Measurements from ENCODE around the gene DMRTC2.

DMRTC2 gene

DNA sequence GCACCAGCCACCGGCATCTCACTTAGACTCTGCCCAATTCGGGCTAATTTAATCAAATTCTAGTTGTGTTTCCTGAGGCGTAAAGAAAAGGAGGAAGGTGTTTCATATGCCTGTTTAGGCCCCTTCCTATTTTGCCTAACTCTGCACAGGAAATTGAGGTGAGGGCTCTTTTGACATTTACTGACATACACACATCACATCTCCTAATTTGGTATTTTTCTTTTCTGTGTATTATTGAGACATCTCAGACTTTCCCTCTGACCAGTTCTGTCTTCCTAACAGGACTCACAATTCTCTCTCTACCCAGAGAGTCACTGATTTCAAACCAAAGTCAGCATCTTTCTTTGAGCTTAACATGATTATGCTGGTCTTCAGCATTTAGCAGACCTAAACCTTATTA lies 40.5 kb upstream of the DMRTC2 start:
- H3K4me3 ChIP-seq (ENCODE audit: control insufficient read depth, low read depth, low read length): no peak overlapping the region
- no peak for DNase-seq (ENCODE audit: low read depth)
- TF ChIP-seq, protein P1, sequence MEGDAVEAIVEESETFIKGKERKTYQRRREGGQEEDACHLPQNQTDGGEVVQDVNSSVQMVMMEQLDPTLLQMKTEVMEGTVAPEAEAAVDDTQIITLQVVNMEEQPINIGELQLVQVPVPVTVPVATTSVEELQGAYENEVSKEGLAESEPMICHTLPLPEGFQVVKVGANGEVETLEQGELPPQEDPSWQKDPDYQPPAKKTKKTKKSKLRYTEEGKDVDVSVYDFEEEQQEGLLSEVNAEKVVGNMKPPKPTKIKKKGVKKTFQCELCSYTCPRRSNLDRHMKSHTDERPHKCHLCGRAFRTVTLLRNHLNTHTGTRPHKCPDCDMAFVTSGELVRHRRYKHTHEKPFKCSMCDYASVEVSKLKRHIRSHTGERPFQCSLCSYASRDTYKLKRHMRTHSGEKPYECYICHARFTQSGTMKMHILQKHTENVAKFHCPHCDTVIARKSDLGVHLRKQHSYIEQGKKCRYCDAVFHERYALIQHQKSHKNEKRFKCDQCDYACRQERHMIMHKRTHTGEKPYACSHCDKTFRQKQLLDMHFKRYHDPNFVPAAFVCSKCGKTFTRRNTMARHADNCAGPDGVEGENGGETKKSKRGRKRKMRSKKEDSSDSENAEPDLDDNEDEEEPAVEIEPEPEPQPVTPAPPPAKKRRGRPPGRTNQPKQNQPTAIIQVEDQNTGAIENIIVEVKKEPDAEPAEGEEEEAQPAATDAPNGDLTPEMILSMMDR (IDR thresholded peaks at IDR 0.05; ENCODE audit: control insufficient read depth, insufficient read depth, low read depth, low read length, missing control alignments): no peak

DNA sequence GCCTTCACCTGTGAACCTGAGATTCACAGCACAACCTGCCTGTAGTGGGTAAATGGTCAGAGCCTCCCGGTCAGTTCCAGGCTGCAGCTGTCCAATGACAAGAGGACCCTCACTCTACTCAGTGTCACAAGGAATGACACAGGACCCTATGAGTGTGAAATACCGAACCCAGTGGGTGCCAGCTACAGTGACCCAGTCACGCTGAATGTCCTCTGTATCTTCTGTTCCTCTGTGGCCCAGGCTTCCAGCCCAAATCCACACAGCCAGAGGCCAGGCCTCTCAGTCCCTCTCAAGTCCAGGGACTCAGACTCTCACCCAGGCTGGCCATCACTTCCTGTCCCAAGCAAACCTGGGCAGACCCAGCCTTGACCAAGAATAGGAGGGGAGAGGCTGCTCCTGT lies 37.7 kb upstream of the DMRTC2 start:
- TF ChIP-seq, protein P1 (IDR thresholded peaks at IDR 0.05; ENCODE audit: control insufficient read depth, insufficient read depth, low read depth, low read length, missing control alignments): no peak
- no peak for DNase-seq (ENCODE audit: low read depth)
- H3K4me3 ChIP-seq (ENCODE audit: control insufficient read depth, low read depth, low read length): no peak overlapping the region

DNA sequence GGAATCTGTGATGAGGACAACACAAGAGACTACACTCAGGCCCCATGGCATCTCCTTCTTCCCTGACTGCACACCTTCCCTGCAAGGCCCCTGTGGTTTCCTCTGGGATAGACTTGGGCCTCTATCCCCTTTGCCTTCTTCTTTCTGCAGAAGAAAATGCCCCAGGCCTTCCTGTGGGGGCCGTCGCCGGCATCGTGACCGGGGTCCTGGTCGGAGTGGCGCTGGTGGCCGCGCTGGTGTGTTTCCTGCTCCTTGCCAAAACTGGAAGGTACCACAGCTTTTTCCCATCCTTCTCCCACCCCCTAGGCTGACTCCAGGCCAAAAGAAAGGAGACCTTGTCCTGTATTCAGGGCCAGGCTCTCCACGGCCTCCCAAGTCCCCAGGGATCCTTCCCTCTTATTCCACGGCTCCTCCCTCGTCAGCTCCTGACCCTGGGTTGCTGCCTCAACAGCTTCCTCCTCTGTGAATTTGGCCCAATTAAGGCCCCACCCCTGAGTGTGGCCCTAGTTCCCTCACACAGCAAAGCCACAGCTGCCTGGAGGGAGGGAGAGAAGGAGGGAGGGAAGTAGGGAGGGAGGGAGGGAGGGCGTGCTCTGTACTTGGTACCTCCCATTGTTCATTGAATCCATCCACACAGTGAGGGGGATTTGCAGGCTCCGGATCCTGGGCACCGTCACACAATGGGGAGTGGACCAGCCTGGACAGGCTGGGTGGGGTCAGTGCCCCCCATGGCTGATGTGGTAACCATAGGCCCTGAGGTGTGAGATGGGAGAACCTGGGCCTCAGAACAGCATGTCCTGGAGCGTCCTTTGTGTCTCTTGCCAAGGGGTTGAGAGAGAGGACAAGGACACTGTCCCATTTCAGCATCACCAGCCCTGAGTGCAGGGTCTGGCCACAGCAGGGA lies 35.9 kb upstream of the DMRTC2 start:
- no peak for DNase-seq (ENCODE audit: low read depth)
- no peak overlapping the region for H3K4me3 ChIP-seq (ENCODE audit: control insufficient read depth, low read depth, low read length)
- TF ChIP-seq, protein P1 (IDR thresholded peaks at IDR 0.05; ENCODE audit: control insufficient read depth, insufficient read depth, low read depth, low read length, missing control alignments): no peak

DNA sequence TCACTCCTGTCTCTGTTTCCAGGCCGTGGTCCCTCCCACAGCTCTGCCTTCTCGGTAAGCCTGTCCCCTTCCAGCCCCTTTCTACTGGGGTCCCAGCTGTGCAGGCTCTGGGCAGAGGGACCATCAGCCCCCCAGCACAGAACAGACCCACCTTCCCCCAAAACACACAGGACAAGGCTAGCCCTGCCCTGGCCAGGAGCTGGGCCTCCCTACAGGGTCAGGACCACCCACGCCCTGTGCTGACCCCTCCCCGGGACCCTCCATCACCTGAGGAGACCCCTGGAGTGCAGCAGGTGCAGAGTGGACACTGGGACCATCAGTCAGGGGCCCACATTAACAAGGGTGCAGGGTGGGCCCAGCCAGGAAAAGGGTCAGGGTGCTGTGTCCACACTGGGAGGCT lies 34.5 kb upstream of the DMRTC2 start:
- TF ChIP-seq, protein P1 (IDR thresholded peaks at IDR 0.05; ENCODE audit: control insufficient read depth, insufficient read depth, low read depth, low read length, missing control alignments): no peak
- no peak overlapping the region for H3K4me3 ChIP-seq (ENCODE audit: control insufficient read depth, low read depth, low read length)
- no peak for DNase-seq (ENCODE audit: low read depth)

DNA sequence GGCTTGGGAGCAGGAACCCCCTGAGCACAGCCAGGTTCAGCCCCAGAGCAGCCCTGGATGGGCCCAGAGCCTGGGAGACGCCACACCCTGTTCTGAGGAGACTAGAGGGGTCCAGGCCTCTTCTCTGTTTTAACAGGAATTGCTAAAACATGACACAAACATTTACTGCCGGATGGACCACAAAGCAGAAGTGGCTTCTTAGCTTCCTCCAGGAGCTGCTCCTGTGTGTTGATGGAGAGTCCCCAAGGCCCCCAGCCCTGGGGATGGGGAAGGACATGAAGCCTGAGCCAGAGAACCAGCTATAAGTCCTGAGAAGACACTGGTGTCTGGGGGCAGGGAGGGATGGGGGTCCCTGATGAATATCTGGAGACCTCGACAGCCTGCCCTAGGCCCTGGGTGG lies 33.8 kb upstream of the DMRTC2 start:
- TF ChIP-seq, protein P1 (IDR thresholded peaks at IDR 0.05; ENCODE audit: control insufficient read depth, insufficient read depth, low read depth, low read length, missing control alignments): no peak
- DNase-seq (ENCODE audit: low read depth): no peak
- H3K4me3 ChIP-seq (ENCODE audit: control insufficient read depth, low read depth, low read length): no peak overlapping the region

DNA sequence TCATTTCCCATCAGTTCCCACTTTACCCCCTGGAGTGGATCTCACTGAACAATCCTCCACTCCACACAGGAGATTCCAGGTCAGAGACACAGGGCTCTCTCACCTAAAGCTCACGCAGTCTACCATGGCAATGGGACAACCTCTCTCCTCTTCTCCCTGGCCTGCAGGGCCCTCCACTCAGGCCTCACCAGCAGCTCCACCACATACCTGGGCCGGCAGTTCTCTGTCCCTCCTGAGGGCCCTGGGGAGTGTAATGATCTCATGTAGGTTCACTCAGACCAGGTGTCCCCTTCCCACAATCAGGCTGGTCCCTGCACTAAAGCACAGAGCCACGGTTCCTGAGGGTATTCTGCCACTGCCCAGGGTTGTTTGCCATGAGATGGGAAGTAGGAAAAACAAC lies 32.9 kb upstream of the DMRTC2 start:
- no peak overlapping the region for H3K4me3 ChIP-seq (ENCODE audit: control insufficient read depth, low read depth, low read length)
- DNase-seq (ENCODE audit: low read depth): no peak
- TF ChIP-seq, protein P1 (IDR thresholded peaks at IDR 0.05; ENCODE audit: control insufficient read depth, insufficient read depth, low read depth, low read length, missing control alignments): no peak
